Left ventricle myocardium inferior (tissue), 1 donor: ENCODE data around the gene YWHAB. TPM values are rescaled to one million over a fixed set of nuclear protein-coding genes. Genes with fewer than 3 reads are reported as not detected.
A peak's percentile ranks its signal among the peaks of the same experiment; 100 is the strongest.

Experiments
- DNase-seq: peaks from one replicate; pipeline ENCODE4 v3.0.0-alpha.2; 2020
- H3K27ac ChIP-seq: fragments of 200-600 bp; replicated peaks from 2 replicates; pipeline ENCODE4 v1.8.0; 2021
- H3K27me3 ChIP-seq: fragments of 200-600 bp; 2 replicates; pipeline ENCODE4 v1.8.0; 2021; ENCODE audit warnings: low read depth
- H3K36me3 ChIP-seq: fragments of 200-600 bp; 2 replicates; pipeline ENCODE4 v1.8.0; 2021
- H3K4me1 ChIP-seq: fragments of 200-600 bp; 2 replicates; pipeline ENCODE4 v1.8.0; 2021
- H3K4me3 ChIP-seq: fragments of 200-600 bp; 2 replicates; pipeline ENCODE4 v1.8.0; 2021; ENCODE audit warnings: mild to moderate bottlenecking, moderate library complexity
- H3K9me3 ChIP-seq: fragments of 200-600 bp; replicated peaks from 2 replicates; pipeline ENCODE4 v1.8.0; 2021
- intact Hi-C: fragments of 100-400 bp; cut with micrococcal nuclease; formaldehyde crosslinking; loops from one replicate; pipeline ENCODE4 v1.11.0; 2022
- total RNA-seq: library from RNA; stranded (reverse); fragmentation: NEBNext Ultra II Directional; extraction: Animal tissue kit (Norgen Biotek cat#: 25700); gene quantifications from one replicate; pipeline ENCODE4 v1.2.1, GENCODE V29; 2021
- TF ChIP-seq, protein P1 (sequence below): fragments of 200-600 bp; IDR thresholded peaks from 2 replicates; pipeline ENCODE4 v1.8.0; 2021; ENCODE audit warnings: antibody characterized with exemption, mild to moderate bottlenecking, borderline replicate concordance
- donor health status: DM: no; HTN: yes; CAD: no; lungs with severe emphysema.

The YWHAB gene
- total RNA-seq, 1 donor from 2014 or later = 106 TPM

- H3K9me3 ChIP-seq = no peaks in the 10 kb centered on the region
- H3K36me3 ChIP-seq = peaks cover 29% of the 10 kb centered on the region
- H3K27me3 ChIP-seq = no peaks in the 10 kb centered on the region
- no peak within 1 kb of the TSS for H3K27ac ChIP-seq
- H3K4me3 ChIP-seq = peak within 1 kb of the TSS; percentile 79
- DNase-seq = peak; percentile 57
- TF ChIP-seq, protein P1, sequence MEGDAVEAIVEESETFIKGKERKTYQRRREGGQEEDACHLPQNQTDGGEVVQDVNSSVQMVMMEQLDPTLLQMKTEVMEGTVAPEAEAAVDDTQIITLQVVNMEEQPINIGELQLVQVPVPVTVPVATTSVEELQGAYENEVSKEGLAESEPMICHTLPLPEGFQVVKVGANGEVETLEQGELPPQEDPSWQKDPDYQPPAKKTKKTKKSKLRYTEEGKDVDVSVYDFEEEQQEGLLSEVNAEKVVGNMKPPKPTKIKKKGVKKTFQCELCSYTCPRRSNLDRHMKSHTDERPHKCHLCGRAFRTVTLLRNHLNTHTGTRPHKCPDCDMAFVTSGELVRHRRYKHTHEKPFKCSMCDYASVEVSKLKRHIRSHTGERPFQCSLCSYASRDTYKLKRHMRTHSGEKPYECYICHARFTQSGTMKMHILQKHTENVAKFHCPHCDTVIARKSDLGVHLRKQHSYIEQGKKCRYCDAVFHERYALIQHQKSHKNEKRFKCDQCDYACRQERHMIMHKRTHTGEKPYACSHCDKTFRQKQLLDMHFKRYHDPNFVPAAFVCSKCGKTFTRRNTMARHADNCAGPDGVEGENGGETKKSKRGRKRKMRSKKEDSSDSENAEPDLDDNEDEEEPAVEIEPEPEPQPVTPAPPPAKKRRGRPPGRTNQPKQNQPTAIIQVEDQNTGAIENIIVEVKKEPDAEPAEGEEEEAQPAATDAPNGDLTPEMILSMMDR = no peak
- intact Hi-C loops = no loop called here
- H3K4me1 ChIP-seq = peaks cover 13% of the 10 kb centered on the region
Measured at GRCh38 chr20:44909872-44910689, 24.6 kb downstream of the YWHAB start, which contains the start of gene PABPC1L. Gene PABPC1L, plus strand, starts transcription at chr20:44910060. Its CDS starts 84 bp downstream, at chr20:44910144.

DNA sequence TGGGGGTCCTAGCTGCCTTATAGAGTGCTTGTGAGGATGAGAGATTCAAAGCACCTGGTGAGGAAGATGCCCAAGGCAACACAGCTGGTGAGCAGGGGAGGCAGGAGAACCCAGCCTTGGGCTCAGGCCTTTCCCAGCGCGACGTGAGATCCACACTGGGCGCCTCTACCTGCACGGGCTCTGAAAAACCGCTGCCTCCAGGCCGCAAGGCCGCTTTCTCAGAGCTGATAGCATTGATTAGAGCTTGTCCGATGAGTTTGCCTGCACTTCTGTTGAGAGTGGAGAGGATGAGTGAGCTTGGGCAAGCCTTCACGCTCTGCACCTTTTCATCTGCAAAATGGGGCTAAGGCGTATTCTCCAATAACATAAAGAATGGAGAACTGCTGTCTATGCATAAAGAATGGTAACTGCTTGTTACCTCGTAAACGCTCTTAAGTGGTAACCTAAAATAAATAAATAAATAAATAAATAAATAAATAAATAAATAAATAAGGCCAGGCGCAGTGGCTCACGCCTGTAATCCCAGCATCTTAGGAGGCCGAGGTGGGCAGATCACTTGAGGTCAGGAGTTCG is 25.3 kb downstream of the YWHAB start:
- DNase-seq = no peak
- H3K4me1 ChIP-seq = peaks cover 13% of the 10 kb centered on the region
- H3K9me3 ChIP-seq = no peaks in the 10 kb centered on the region
- peak overlapping the region; percentile 79 for H3K4me3 ChIP-seq
- TF ChIP-seq, protein P1 = no peak
- intact Hi-C loops = no loop called here
- no peak overlapping the region for H3K27ac ChIP-seq
- H3K27me3 ChIP-seq = no peaks in the 10 kb centered on the region
- H3K36me3 ChIP-seq = peaks cover 22% of the 10 kb centered on the region

DNA sequence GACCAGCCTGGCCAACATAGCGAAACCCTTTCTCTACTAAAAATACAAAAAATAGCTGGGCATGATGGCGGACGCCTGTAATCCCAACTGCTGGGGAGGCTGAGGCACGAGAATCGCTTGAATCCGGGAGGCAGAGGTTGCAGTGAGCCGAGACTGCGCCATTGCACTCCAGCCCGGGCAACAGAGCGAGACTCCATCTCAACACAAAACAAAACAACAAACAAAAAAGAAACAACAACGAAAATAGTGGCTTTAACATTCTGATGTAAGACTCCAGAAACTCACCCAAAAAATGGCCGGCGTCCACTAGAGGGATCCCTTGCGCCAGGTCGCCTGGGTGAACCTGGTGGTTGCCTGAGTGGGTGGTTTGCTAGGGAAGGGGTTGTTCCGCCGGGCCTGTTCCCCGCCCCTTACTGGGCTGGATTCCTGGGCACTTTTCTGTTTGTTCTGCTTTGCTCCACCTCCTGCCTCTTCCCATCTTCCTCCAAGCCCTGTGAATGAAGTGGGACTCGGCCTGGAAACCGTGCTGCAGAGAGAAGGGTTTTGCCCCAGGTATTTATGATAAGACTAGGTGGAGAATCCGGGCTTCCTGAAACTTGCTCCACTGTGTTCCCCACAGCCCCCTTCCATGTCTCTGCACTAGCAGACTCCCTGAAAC is 25.9 kb downstream of the YWHAB start:
- intact Hi-C loops = no loop called here
- no peak overlapping the region for H3K4me3 ChIP-seq
- TF ChIP-seq, protein P1 = peak; percentile 39
- H3K36me3 ChIP-seq = peaks cover 16% of the 10 kb centered on the region
- no peak for DNase-seq
- H3K27ac ChIP-seq = no peak overlapping the region
- no peaks in the 10 kb centered on the region for H3K27me3 ChIP-seq
- H3K9me3 ChIP-seq = no peaks in the 10 kb centered on the region
- peaks cover 13% of the 10 kb centered on the region for H3K4me1 ChIP-seq

DNA sequence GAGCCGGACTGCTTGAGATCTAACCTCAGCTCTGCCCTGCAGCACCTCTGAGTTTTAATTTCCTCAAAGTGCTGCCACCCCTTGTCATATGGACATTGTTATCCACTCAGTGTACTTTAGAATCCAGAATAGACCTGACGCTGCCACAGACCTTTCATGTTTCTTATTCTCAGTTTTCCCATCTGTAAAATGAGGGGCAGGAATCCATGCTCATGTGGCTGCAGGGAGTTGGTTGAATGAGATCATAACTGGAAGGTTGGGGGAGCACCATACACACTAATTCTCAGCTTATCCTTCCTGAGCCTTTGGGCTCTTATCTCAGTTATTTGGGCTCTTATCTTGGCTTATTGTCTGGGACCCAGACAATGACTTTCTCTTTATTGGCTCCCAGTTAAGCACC is 26.7 kb downstream of the YWHAB start:
- TF ChIP-seq, protein P1 = no peak
- H3K36me3 ChIP-seq = peaks cover 12% of the 10 kb centered on the region
- H3K4me1 ChIP-seq = peaks cover 13% of the 10 kb centered on the region
- H3K27ac ChIP-seq = no peak overlapping the region
- H3K9me3 ChIP-seq = no peaks in the 10 kb centered on the region
- DNase-seq = no peak
- no peak overlapping the region for H3K4me3 ChIP-seq
- intact Hi-C loops = no loop called here
- no peaks in the 10 kb centered on the region for H3K27me3 ChIP-seq

DNA sequence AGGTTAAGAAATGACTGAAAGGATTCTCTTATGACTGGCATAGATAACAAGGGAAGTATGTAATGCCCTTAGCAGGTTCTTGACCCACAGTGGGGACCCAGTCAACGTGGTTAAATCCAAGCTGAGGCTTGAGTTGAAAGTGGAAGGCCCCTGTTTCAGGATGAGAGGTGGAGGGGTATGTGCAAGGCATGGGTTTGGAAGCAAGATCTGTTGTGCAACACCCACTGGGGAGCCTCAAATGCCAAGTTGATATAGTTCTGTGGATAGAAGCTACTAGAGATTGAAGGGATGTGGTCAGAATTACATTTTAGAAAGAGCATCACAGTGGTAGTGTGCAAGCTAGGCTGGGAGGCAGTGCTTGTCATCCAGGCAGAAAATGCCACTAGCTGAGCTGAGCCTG is 29.4 kb downstream of the YWHAB start:
- no peaks in the 10 kb centered on the region for H3K9me3 ChIP-seq
- intact Hi-C loops = no loop called here
- no peak overlapping the region for H3K4me3 ChIP-seq
- no peak for DNase-seq
- H3K27me3 ChIP-seq = no peaks in the 10 kb centered on the region
- TF ChIP-seq, protein P1 = no peak
- H3K27ac ChIP-seq = no peak overlapping the region
- peaks cover 4% of the 10 kb centered on the region for H3K36me3 ChIP-seq
- H3K4me1 ChIP-seq = peaks cover 4% of the 10 kb centered on the region
